Measurements from ENCODE around the gene WASHC1.
"Not testable (repeated sequence)": the region's sequence is repeated elsewhere in the genome, so short reads cannot be mapped to it uniquely, and the experiment has no call there.

Gene WASHC1

DNA sequence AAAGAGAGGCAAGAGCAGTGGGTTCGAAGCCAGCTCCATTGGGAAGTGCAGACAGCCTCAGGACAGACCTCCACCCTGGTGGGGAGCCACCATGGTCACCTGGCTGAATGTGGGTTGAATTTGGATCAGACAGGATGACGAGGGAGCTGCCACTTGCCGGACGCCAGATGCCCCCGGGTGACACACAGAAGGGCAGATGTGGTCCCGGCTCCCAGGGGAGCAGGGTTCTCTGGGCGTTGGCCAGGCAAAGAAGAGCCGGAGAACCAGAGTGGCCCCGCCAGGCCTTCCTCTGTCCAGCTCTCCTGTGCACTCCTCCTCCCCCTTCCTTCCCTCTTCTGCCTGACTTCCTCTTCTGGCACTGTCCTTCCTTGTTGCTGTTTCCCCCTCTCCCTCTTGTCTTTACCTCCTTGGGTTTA, 12.0 kb upstream of the WASHC1 start:
- DNase-seq (ENCODE audit: low read depth, low spot score); POLR2A ChIA-PET; H3K4me3 ChIP-seq (ENCODE audit: low read depth, low read length); CTCF ChIA-PET: not testable (repeated sequence)

DNA sequence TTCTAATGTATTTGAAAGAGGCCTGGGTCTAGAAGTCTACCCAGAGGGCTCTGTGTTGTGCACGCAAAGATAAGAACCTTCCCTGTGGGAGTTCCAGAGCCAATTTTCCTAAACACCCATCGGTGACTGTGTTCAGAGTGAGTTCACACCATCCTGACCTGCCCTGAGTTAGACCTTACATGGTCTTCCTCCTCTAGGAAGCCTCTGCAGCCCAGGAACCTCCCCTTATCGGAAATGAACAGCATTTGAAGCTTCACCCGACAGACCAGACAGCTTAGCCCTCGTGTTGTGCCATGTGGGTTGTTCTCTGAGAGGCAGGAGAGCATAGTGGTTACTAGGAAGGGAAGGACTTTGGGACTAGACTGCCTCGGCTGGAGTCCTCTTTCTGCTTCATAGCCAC, 3.1 kb upstream of the WASHC1 start:
- CTCF ChIA-PET; H3K4me3 ChIP-seq (ENCODE audit: low read depth, low read length); POLR2A ChIA-PET; DNase-seq (ENCODE audit: low read depth, low spot score): not testable (repeated sequence)

- CTCF ChIA-PET; DNase-seq (ENCODE audit: low read depth, low spot score); POLR2A ChIA-PET: not testable (repeated sequence)
- peak overlapping the region; percentile 52 for H3K4me3 ChIP-seq (ENCODE audit: low read depth, low read length)
Measured at GRCh38 chr9:28775-29174, 481 bp downstream of the WASHC1 start.

DNA sequence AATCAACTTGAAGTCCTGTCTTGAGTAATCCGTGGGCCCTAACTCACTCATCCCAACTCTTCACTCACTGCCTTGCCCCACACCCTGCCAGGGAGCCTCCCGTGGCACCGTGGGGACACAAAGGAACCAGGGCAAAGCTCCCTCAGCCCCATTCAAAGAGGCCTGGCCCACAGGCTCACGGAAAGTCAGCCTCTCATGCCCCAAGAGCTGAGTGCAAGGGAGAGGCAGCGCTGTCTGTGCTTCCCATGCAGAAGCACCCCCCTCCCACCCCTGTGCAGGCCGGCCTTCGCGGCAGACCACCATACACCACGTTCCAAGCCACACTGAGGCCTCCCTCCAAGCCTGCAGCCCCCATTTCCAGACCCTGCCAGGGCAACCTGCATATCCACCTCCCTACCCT, 7.6 kb downstream of the WASHC1 start:
- DNase-seq (ENCODE audit: low read depth, low spot score); H3K4me3 ChIP-seq (ENCODE audit: low read depth, low read length); CTCF ChIA-PET; POLR2A ChIA-PET: not testable (repeated sequence)

DNA sequence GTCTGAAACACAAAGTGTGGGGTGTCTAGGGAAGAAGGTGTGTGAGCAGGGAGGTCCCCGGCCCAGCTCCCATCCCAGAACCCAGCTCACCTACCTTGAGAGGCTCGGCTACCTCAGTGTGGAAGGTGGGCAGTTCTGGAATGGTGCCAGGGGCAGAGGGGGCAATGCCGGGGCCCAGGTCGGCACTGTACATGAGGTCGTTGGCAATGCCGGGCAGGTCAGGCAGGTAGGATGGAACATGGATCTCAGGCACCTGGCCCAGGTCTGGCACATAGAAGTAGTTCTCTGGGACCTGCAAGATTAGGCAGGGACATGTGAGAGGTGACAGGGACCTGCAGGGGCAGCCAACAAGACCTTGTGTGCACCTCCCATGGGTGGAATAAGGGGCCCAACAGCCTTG, 12.4 kb downstream of the WASHC1 start:
- H3K4me3 ChIP-seq (ENCODE audit: low read depth, low read length); CTCF ChIA-PET; DNase-seq (ENCODE audit: low read depth, low spot score); POLR2A ChIA-PET: not testable (repeated sequence)

DNA sequence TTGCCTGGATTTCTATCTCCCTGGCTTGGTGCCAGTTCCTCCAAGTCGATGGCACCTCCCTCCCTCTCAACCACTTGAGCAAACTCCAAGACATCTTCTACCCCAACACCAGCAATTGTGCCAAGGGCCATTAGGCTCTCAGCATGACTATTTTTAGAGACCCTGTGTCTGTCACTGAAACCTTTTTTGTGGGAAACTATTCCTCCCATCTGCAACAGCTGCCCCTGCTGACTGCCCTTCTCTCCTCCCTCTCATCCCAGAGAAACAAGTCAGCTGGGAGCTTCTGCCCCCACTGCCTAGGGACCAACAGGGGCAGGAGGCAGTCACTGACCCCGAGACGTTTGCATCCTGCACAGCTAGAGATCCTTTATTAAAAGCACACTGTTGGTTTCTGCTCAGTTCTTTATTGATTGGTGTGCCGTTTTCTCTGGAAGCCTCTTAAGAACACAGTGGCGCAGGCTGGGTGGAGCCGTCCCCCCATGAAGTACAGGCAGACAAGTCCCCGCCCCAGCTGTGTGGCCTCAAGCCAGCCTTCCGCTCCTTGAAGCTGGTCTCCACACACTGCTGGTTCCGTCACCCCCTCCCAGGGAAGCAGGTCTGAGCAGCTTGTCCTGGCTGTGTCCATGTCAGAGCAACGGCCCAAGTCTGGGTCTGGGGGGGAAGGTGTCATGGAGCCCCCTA, 15.0 kb downstream of the WASHC1 start:
- DNase-seq (ENCODE audit: low read depth, low spot score); CTCF ChIA-PET; POLR2A ChIA-PET; H3K4me3 ChIP-seq (ENCODE audit: low read depth, low read length): not testable (repeated sequence)

DNA sequence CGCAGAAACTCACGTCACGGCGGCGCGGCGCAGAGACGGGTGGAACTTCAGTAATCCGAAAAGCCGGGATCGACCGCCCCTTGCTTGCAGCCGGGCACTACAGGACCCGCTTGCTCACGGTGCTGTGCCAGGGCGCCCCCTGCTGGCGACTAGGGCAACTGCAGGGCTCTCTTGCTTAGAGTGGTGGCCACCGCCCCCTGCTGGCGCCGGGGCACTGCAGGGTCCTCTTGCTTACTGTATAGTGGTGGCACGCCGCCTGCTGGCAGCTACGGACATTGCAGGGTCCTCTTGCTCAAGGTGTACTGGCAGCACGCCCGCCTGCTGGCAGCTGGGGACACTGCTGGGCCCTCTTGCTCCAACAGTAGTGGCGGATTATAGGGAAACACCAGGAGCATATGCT, 18.1 kb downstream of the WASHC1 start:
- DNase-seq (ENCODE audit: low read depth, low spot score); CTCF ChIA-PET; POLR2A ChIA-PET; H3K4me3 ChIP-seq (ENCODE audit: low read depth, low read length): not testable (repeated sequence)

DNA sequence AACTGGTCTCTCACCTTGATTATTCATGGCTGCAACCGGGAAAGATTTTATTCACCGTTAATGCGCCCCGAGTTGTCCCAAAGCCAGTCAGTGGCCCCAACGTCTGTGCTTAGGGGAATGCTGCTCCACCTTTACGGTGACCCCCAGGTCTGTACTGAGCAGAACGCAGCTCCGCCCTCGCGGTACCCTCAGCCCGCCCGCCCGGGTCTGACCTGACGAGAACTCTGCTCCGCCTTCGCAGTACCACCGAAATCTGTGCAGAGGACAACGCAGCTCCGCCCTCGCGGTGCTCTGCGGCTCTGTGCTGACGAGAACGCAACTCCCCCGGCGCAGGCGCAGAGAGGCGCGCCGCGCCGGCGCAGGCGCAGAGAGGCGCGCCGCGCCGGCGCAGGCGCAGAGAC, 18.6 kb downstream of the WASHC1 start:
- DNase-seq (ENCODE audit: low read depth, low spot score); H3K4me3 ChIP-seq (ENCODE audit: low read depth, low read length); POLR2A ChIA-PET; CTCF ChIA-PET: not testable (repeated sequence)

DNA sequence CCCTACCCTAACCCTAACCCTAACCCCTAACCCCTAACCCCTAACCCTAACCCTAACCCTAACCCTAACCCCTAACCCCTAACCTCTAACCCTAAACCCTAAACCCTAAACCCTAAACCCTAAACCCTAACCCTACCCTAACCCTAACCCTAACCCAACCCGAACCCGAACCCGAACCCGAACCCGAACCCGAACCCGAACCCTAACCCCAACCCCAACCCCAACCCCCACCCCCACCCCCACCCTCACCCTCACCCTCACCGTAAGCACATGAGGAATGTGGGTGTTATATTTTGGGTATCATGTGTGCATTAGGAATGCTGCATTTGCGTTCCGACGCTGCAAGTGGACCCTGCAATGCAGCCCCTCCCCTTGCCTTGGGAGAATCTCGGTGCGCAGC, 19.0 kb downstream of the WASHC1 start:
- CTCF ChIA-PET, POLR2A ChIA-PET: not testable (repeated sequence)

More for the DNA sequence above, 19.0 kb downstream of the WASHC1 start:
- not testable (repeated sequence) for DNase-seq (ENCODE audit: low read depth, low spot score); H3K4me3 ChIP-seq (ENCODE audit: low read depth, low read length)

Measured in AG04449 (cell line).